DOHH2 (cell line): ENCODE data around the gene KMT2C.
"Not testable (repeated sequence)": the region's sequence is repeated elsewhere in the genome, so short reads cannot be mapped to it uniquely, and the experiment has no call there.

ENCODE experiments used
- CTCF ChIP-seq: fragments of 200-600 bp; sonication (generic); IDR thresholded peaks from one replicate; pipeline ENCODE4 v1.5.1; 2014; ENCODE audit warnings: antibody characterized with exemption, mild to moderate bottlenecking, low read depth, low read length; ENCODE audit not compliant: poor library complexity, severe bottlenecking
- EZH2phosphoT487 ChIP-seq: fragments of 200-600 bp; sonication (generic); IDR thresholded peaks from 2 replicates; pipeline ENCODE4 v1.6.1; 2017; ENCODE audit warnings: borderline replicate concordance, mild to moderate bottlenecking, antibody characterized with exemption, low read length, moderate library complexity, mixed read lengths

- TF ChIP-seq CTCF, EZH2phosphoT487: not testable (repeated sequence)
These were observed 33.8 kb upstream of the KMT2C start for GRCh38 chr7:152469576-152469975.
